GM19452 (cell line): Measurements from ENCODE around the gene RGPD6.
"Not testable (repeated sequence)": the region's sequence is repeated elsewhere in the genome, so short reads cannot be mapped to it uniquely, and the experiment has no call there.

Experiments
- ATAC-seq: cut with Tn5 transposase; IDR thresholded peaks from one replicate; pipeline ENCODE4 v1.9.1; 2021; ENCODE audit not compliant: unreplicated experiment

The RGPD6 gene

DNA sequence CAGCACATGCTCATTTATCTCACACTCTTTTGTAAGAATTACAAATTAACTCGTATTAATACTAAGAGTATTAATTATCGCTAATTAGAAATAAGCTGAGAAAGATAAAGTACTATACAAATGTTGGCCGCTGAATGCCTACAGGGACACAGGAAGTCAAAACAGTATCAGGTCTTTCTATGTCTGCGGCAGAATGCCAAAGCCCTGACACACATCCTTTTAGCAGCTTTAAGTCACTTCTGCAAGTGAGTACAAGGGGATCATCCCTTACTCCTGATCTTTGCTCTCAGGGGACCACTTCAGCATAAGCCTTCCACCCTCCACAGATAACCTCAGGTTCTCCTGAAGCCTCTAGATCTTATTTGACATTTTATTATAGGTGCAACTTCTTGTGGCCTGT is 94.3 kb downstream of the RGPD6 start:
- not testable (repeated sequence) for ATAC-seq

DNA sequence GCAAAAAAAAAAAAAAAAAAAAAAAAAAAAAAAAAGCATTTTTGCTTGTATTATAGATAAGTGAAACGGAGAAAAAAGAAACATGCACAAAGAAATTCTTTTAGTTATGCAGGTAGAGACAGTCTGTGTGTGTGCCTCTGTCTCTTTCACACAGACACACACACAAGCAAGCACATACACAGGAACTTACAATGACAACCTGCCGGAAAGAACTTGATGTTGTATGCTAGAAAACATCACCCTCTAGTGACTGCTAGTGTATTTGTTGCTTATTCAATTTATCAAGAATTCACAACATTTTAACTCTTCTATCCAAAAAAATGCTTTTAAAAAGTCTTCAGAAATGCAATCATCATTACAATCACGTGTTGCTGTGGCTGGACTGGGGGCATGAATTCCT is 95.8 kb downstream of the RGPD6 start:
- not testable (repeated sequence) for ATAC-seq

DNA sequence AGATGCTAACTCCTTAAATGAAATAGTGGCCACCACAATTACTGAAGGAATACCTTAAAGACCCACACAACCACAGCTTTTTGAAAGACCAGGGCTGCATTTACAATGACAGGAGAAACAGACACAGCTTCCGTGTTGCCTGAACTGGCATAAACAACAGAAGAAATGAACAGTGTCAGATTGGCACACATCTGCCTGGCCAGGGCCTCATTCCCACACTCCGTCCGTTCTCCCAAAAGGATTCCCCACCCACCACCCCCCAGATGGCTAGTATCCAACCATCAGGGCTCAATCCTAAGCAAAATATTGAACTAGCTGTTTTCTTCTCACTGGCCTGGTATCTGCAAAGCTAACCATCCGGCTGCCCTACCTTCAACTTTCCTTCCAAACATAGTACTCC is 96.9 kb downstream of the RGPD6 start:
- ATAC-seq: not testable (repeated sequence)

DNA sequence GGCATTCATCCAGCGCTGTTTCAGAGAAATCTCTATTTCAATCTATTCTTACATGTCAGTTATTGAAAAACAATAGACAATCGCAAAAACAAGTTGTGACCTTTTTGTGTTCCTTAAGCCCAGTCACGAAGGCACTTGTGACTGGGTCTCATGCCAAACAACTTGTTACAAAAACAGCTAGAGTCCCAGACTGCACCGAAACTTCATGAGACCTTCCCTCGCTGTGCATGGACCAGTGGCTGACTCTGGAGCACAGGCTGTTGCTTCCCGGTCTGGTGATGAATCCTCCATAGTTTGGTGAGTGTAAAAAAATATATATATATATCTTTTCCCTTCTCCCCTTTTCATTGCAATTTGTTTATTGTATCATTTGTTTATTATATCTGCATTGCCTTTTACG is 99.7 kb downstream of the RGPD6 start:
- not testable (repeated sequence) for ATAC-seq

DNA sequence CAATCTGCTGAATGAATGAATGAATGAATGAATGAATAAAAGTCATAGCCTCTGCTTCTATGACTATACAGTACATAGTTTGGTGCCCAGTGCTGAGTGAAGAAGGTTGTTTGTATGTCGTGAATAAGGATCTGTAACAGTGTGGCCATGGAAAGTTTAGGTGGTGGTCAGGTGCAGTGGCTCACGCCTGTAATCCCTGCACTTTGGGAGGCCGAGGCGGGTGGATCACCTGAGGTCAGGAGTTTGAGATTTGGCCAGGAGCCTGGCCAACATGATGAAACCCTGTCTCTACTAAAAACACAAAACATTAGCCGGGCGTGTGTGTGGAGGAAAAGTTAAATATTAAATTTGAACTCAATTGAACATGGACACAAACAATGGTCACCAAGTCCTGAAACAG is 100.1 kb downstream of the RGPD6 start:
- ATAC-seq: not testable (repeated sequence)

DNA sequence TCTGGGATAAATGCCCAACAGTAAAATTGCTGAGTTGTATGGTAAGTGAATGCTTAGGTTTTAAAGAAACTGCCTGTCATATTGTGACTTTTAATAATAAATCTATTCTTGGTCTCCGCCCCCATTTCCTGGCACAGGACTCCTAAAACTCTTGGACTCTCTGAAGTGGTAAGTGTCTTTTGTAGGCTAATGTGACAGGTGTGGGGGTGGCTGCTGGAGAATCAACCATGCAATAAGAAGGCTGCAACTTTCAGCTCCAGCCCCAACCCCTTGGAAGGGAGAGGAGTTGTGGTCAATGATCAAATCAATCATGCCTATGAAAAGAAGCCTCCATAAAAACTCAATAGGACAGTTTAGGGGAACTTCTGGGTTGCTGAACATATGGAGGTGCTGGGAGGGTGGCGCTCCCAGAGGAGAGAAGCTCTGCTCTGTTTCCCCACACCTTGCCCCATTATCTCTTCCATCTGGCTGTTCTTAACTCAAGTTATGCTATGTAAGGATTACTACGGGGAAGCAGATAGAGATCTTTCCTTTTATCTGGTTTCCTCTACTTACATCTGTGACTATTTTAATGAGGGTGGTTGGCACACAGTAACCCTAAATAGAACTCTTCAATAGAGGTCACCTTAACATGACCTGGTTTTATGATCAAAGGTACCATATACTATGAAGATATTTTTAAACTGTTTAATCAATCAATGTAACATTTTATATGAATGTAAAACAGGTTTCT is 101.2 kb downstream of the RGPD6 start:
- not testable (repeated sequence) for ATAC-seq

DNA sequence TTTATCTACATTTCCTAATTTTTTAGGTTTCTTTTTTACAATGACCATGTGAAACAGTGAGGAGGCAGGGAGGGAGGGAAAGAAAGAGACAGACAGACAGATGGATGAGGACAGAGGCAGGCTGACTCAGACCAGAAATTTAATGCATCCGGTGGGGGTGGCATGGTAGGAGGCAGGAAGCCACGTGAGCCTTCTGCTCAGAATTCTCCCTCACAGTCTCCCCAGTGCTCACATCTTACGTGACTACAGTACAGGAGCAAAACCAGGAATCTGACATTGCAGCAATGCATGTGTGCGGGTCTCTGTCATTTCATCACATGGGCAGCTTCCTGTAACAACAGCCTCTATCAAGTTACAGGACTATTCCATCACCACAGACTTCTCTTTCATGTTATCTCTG is 102.1 kb downstream of the RGPD6 start:
- peak; percentile 99 for ATAC-seq

DNA sequence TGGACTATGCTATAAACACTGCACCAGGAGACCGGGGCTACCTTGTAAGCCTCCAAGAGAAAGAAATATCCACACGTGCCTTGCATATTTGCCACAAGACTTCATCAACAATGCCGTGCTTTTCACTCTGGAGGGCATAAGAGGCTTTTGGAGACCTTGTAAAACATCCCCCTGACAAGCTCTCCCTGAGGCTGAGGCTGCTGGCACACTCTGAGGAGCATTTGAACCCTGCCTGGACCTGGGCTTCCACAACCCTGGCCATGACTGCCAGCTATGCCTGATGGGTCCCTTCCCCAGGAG is 104.0 kb downstream of the RGPD6 start:
- not testable (repeated sequence) for ATAC-seq

DNA sequence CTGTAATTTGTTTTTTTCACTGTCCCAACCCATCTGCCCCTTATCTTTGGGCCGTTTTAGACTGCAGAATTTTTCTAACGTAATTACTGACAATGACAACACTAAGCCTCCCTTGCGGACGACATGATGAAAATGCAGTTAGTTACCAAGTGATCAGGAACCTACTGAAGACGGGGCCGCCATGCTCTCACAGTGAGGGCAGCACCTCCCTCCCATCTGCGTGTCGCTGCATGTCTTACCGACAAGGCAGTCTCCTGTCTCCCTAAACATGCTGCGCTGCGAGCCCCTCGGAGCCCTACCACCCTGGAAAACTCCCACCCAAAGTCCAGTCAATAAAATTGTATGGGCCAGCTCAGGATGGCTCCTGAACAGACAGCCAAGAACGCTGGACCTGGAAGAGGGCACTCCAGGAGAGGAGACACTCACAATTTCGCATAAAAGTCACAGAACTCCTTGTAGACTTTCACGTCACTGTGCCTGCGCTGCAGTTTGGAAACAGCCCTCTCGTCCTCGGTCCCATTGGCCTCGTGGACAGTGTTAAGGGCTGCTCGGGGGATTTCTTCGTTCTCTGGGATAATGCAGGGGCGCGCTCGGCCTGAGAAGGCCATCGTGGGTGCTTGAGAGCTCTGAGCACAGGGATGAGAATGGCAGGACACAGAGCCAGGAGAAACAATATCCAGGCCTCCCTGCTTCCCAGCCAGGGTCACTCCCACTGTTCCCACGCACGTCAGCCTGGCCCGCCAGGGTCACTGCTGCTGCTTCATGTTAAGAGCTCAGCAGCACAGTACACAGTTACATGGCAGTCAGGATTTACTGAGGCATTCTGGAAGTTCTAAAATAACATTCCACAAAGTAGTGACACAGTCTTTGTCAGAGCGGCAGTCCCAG is 104.6 kb downstream of the RGPD6 start, which contains the start of gene LIMS4:
LIMS4 (minus strand) TSS at position 646 of the 888 bp plus-strand sequence; CDS start at position 608, 38 bp downstream.
- ATAC-seq: not testable (repeated sequence)

DNA sequence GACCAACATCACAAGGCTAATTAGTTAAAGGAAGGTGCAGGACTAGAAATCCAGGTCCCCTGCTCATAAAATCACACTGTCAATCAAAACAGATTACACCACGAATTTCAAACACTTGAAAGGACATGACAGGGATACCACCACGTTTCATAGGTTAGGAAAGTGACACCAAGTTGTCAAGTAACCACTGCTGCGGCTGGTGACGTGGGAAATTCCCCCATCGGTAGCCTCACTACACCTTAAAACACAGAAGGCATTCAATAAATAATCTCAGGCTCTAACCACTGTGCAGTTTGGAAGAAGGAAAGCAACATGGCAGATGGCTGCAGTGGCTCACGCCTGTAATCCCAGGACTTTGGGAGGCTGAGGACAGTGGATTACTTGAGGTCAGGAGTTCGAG is 108.1 kb downstream of the RGPD6 start:
- ATAC-seq: not testable (repeated sequence)

DNA sequence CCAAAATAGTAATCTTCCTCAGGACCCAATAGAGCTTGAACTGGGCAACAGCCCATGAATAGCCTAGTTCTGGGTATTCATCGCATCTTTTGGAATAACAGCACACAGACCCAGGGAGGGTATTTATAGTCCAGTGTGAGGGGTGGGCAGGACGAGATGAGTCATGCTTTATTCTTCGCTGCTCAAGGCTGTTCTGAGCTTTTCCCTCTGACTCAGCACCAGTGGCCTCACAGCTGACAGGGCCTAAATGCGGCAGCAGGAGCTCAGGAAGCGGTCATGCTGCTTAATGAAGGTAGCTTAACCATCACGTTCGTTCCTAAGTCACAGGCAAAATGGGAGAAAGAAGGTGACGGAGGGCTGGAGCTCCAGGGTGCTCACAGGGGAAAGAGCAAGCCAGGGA is 111.7 kb downstream of the RGPD6 start:
- ATAC-seq: not testable (repeated sequence)
